ENCODE measurements around the gene UNCX.

Gene UNCX

GRCh38 chr7:1233333-1234048 lies 819 bp downstream of the UNCX start:
- no peak for DNase-seq

GRCh38 chr7:1234049-1234880 lies 1.6 kb downstream of the UNCX start:
- no peak for DNase-seq

GRCh38 chr7:1234881-1235500 lies 2.3 kb downstream of the UNCX start:
- no peak for DNase-seq

- DNase-seq: no peak
Measured at GRCh38 chr7:1235501-1236131, 2.9 kb downstream of the UNCX start.

- no peak for DNase-seq
Measured at GRCh38 chr7:1236132-1236661, 3.5 kb downstream of the UNCX start.

GRCh38 chr7:1236831-1237701 lies 4.4 kb downstream of the UNCX start:
- no peak for DNase-seq

- no peak for DNase-seq
Measured at GRCh38 chr7:1237704-1238255, 5.1 kb downstream of the UNCX start.

GRCh38 chr7:1238450-1238882 lies 5.8 kb downstream of the UNCX start:
- no peak for DNase-seq

GRCh38 chr7:1238931-1239802 lies 6.5 kb downstream of the UNCX start:
- no peak for DNase-seq

- no peak for DNase-seq
Measured at GRCh38 chr7:1239803-1240516, 7.3 kb downstream of the UNCX start.

GRCh38 chr7:1240517-1241257 lies 8.0 kb downstream of the UNCX start:
- no peak for DNase-seq

GRCh38 chr7:1241258-1241602 lies 8.6 kb downstream of the UNCX start:
- DNase-seq: no peak

- DNase-seq: no peak
Measured at GRCh38 chr7:1241603-1242255, 9.1 kb downstream of the UNCX start.

- DNase-seq: no peak
Measured at GRCh38 chr7:1242256-1242605, 9.6 kb downstream of the UNCX start.

- no peak for DNase-seq
Measured at GRCh38 chr7:1242606-1243289, 10.1 kb downstream of the UNCX start.

GRCh38 chr7:1243290-1243963 lies 10.8 kb downstream of the UNCX start:
- DNase-seq: no peak

GRCh38 chr7:1243964-1244416 lies 11.3 kb downstream of the UNCX start:
- DNase-seq: no peak
